ENCODE results near the gene SLC41A2.
A peak's percentile ranks its signal among the peaks of the same experiment; 100 is the strongest.

The SLC41A2 gene

DNA sequence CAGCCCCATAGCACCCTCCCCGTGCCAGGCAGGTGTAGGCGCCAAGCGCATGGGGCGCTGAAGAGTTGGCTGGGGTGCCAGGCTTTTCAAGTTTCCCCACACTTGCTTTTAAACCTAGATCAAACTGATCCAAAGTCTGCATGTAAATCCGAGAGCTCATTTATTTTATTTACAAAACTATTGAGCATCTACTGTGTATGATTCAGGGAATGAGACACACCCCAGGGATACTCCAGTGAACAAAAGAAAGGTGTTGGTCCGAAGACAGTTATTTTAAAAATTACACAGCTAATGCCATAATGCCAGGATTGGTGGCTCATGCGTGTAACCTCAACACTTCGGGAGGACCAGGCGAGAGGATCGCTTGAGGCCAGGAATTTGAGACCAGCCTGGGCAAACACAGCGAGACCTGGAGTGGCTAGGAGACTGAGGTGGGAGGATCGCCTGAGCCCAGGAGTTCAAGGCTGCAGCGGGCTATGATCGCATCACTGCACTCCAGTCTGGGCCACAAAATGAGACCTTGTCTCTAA, 780 bp upstream of the SLC41A2 start:
- peak overlapping the region; percentile 86 for H3K4me3 ChIP-seq (ENCODE audit: low read depth, low read length)
- POLR2A ChIA-PET, result interaction anchor here (1.1 to 1.2 kb wide), 2 partner anchors 126 to 149 kb away, joined by 3 read pairs; partner anchors contain the start of genes ALDH1L2 and WASHC4

DNA sequence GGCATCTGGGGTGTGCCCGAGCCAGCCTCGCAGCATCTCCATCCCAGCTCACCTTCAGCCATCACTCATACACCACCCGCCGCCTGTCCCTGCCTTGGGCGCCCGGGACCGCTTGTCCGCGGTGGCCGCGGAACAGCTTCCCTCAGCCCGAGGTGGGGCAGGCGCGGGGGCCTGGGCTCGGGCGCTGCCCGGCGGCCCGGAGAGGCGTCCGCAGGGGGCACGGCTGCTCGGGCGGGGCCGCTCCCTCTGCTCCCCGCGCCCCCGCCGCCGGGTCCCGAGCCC, 430 bp downstream of the SLC41A2 start:
- ChIA-PET POLR2A (no interaction called here), CTCF (interaction anchor here (1.0 to 1.1 kb wide), 3 partner anchors 9 to 93 kb away, joined by 3 to 4 read pairs (median 4); no protein-coding TSS in a partner anchor)

More for the DNA sequence above, 780 bp upstream of the SLC41A2 start:
- DNase-seq (ENCODE audit: low read depth, low spot score), result no peak
- CTCF ChIA-PET, result interaction anchor here (1.0 to 1.6 kb wide), 6 partner anchors 10 to 577 kb away, joined by 3 to 8 read pairs (median 4); no protein-coding TSS in a partner anchor
- TF ChIP-seq, protein P1, sequence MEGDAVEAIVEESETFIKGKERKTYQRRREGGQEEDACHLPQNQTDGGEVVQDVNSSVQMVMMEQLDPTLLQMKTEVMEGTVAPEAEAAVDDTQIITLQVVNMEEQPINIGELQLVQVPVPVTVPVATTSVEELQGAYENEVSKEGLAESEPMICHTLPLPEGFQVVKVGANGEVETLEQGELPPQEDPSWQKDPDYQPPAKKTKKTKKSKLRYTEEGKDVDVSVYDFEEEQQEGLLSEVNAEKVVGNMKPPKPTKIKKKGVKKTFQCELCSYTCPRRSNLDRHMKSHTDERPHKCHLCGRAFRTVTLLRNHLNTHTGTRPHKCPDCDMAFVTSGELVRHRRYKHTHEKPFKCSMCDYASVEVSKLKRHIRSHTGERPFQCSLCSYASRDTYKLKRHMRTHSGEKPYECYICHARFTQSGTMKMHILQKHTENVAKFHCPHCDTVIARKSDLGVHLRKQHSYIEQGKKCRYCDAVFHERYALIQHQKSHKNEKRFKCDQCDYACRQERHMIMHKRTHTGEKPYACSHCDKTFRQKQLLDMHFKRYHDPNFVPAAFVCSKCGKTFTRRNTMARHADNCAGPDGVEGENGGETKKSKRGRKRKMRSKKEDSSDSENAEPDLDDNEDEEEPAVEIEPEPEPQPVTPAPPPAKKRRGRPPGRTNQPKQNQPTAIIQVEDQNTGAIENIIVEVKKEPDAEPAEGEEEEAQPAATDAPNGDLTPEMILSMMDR (IDR thresholded peaks at IDR 0.05; ENCODE audit: insufficient read depth, low read length, missing control alignments), result no peak

DNA sequence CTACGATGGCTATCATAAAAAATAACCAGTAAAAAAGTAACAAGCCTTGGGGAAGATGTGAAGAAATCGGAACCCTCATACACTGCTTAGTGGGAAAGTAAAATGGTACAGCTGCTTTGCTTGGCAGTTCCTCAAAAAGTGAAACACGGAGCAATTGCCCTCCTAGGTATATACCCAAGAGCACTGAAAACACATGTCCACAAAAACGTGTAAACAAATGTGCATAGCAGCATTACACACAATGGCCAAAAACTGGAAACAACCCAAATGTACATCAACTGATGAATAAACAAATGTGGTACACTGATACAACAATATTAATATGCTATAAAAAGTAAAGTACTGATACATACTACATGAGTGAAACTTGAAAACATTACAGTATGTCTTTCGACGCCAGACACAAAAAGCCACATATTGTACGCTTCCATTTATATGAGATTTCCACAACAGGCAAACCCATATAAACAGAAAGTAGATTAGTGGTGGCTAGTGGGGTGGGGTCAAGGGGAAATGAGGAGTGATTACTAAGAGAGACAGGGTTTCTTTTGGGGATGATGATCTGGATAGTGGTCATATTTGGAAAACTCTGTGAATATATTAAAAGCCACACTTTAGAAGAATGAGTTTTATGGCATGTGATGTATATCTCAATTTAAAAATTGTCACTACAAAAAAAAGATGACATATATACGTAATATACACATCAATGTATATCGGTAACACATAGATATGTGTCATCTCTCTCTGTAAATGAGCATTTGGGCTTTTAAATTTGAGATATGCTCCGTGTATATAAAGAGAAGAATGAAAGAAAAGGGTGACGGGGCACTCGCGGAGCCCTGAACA, 996 bp downstream of the SLC41A2 start:
- ChIA-PET CTCF (interaction anchor here (1.1 kb wide), 3 partner anchors 8 to 576 kb away, joined by 3 to 4 read pairs (median 4); no protein-coding TSS in a partner anchor), POLR2A (no interaction called here)
- no peak for DNase-seq (ENCODE audit: low read depth, low spot score)
- TF ChIP-seq, protein P1 (IDR thresholded peaks at IDR 0.05; ENCODE audit: insufficient read depth, low read length, missing control alignments), result no peak
- peak overlapping the region; percentile 86 for H3K4me3 ChIP-seq (ENCODE audit: low read depth, low read length)

More for the DNA sequence above, 430 bp downstream of the SLC41A2 start:
- H3K4me3 ChIP-seq (ENCODE audit: low read depth, low read length), result peak overlapping the region; percentile 86
- DNase-seq (ENCODE audit: low read depth, low spot score), result no peak
- TF ChIP-seq, protein P1 (IDR thresholded peaks at IDR 0.05; ENCODE audit: insufficient read depth, low read length, missing control alignments), result no peak

DNA sequence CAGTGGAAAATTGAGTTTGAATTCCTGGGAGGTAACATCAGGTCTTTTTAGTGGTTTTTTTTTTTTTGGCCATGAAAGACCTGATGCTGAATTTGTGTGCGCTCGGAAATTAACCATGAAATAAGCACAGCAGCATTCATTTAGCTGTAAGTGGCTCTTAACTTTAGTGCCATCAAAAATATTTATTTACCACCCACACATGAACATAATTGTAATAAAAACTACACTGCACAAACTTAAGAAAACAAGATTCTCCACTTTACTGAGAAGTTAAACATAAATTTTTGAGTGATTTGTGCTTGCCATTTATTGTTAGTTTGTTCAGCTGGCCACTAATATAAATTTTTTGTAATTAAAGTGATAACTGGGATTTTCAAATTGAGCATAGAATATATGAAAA, 2.4 kb downstream of the SLC41A2 start:
- POLR2A ChIA-PET, result no interaction called here
- CTCF ChIA-PET, result interaction anchor here (1.1 kb wide), 1 partner anchor 574 kb away, joined by 3 read pairs; no protein-coding TSS in a partner anchor
- TF ChIP-seq, protein P1 (IDR thresholded peaks at IDR 0.05; ENCODE audit: insufficient read depth, low read length, missing control alignments), result no peak
- no peak for DNase-seq (ENCODE audit: low read depth, low spot score)
- H3K4me3 ChIP-seq (ENCODE audit: low read depth, low read length), result no peak overlapping the region

DNA sequence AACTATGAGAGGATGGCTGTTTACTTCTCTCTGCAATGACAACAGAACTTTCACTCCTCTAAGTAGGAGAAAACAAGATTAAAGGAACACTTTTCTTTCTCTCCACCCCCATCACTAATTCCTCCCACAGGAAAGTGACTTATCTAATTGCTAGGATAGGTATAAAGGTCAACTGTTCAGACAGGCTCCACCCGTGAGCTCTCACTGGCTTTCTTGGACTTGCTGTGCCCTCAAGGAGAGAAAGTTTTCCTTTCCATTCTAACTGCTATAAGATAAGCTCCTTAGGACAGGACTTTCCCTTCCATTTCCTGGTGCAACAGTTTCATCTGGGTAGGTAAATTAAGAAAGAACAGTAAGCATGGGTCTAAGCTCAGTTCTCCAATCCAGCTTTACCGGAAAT, 4.8 kb downstream of the SLC41A2 start:
- no peak overlapping the region for H3K4me3 ChIP-seq (ENCODE audit: low read depth, low read length)
- TF ChIP-seq, protein P1 (IDR thresholded peaks at IDR 0.05; ENCODE audit: insufficient read depth, low read length, missing control alignments), result no peak
- DNase-seq (ENCODE audit: low read depth, low spot score), result no peak
- POLR2A ChIA-PET, result no interaction called here
- CTCF ChIA-PET, result no interaction called here

DNA sequence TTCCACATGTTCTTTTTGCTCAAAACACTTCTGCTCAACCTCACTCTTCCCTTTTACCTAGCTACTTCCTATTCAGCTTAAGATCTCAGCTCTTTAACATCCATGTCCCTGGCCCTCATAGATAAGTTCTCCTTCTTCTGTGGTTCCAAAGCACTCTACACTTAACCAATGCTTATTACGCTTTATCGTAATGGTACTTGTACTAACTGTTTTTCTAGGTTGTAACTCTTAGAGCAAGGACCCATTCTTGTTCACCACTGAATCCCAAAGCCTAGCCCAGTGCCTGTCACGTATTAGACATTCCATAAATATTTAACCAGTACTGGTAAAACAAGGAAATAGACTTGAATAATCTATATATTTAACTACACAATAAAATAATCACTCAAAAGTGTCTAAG, 5.3 kb downstream of the SLC41A2 start:
- ChIA-PET CTCF (no interaction called here), POLR2A (no interaction called here)
- H3K4me3 ChIP-seq (ENCODE audit: low read depth, low read length), result no peak overlapping the region
- no peak for DNase-seq (ENCODE audit: low read depth, low spot score)
- TF ChIP-seq, protein P1 (IDR thresholded peaks at IDR 0.05; ENCODE audit: insufficient read depth, low read length, missing control alignments), result no peak

Measured in AG04449 (cell line).